Measurements from ENCODE around the gene DUSP6. TPM values are rescaled to one million over a fixed set of nuclear protein-coding genes. Genes with fewer than 3 reads are reported as not detected.

Gene DUSP6
- total and polyA plus RNA-seq, 2 of the 13 experiments (the other 11 are each of a cell fraction or from before 2014, with no cell fraction given) = 40.9 to 161 TPM

GRCh38 chr12:89352492-89353187, at the start of gene DUSP6 (continued):
- TF ChIP-seq ZNF512B (CRISPR knock-in tag; IDR thresholded peaks at IDR 0.05; ENCODE audit: borderline replicate concordance) = no peak
- no peak for TF ChIP-seq CCAR2 (optimal IDR thresholded peaks at IDR 0.05; ENCODE audit: low read depth, low read length)
- TF ChIP-seq ZNF740 (CRISPR knock-in tag; IDR thresholded peaks at IDR 0.05) = peak; percentile 37; the same call in 1 of the 2 replicates
- TF ChIP-seq ZNF768 (CRISPR knock-in tag; IDR thresholded peaks at IDR 0.05) = no peak
- TF ChIP-seq MYPOP (CRISPR knock-in tag; IDR thresholded peaks at IDR 0.05) = peak; percentile 77
- no peak for TF ChIP-seq ZFP82 (CRISPR knock-in tag; IDR thresholded peaks at IDR 0.05; ENCODE audit: borderline replicate concordance)
- TF ChIP-seq CCDC6 (CRISPR knock-in tag; IDR thresholded peaks at IDR 0.05) = no peak
- TF ChIP-seq KLF15 (CRISPR knock-in tag; IDR thresholded peaks at IDR 0.05; ENCODE audit: borderline replicate concordance) = peak; percentile 47; the same call in 1 of the 2 replicates
- peak; percentile 97 for TF ChIP-seq DR1 (CRISPR knock-in tag; IDR thresholded peaks at IDR 0.05)
- TF ChIP-seq NR2F6 (IDR thresholded peaks at IDR 0.05) = peak; percentile 83
- peak; percentile 86 for TF ChIP-seq NR2F6 (CRISPR knock-in tag; IDR thresholded peaks at IDR 0.05)
- TF ChIP-seq ZNF605 (CRISPR knock-in tag; IDR thresholded peaks at IDR 0.05) = peak; percentile 50
- no peak for TF ChIP-seq ATRX (CRISPR knock-in tag; IDR thresholded peaks at IDR 0.05; ENCODE audit: borderline replicate concordance)
- TF ChIP-seq CAMTA2 (CRISPR knock-in tag; IDR thresholded peaks at IDR 0.05; ENCODE audit: borderline replicate concordance) = peak; percentile 80; the same call in 1 of the 2 replicates
- peak; percentile 90; the same call in 1 of the 2 replicates for TF ChIP-seq E2F2 (CRISPR knock-in tag; IDR thresholded peaks at IDR 0.05; ENCODE audit: borderline replicate concordance)
- peak; percentile 92 for TF ChIP-seq NFYB (CRISPR knock-in tag; IDR thresholded peaks at IDR 0.05)
- no peak for TF ChIP-seq NR2F2 (IDR thresholded peaks at IDR 0.05; ENCODE audit: borderline replicate concordance, low read depth)
- TF ChIP-seq SP4 (CRISPR knock-in tag; IDR thresholded peaks at IDR 0.05) = peak; percentile 45
- no peak for TF ChIP-seq ZMAT3 (CRISPR knock-in tag; conservative IDR thresholded peaks at IDR 0.05)
- TF ChIP-seq ZFP36 (IDR thresholded peaks at IDR 0.05; ENCODE audit: borderline replicate concordance, low read depth, low read length, partially characterized antibody) = no peak
